Upper lobe of left lung (tissue), 6 donors: ENCODE results near the gene LYZ. TPM values are rescaled to one million over a fixed set of nuclear protein-coding genes. Genes with fewer than 3 reads are reported as not detected.

Experiments used
- ATAC-seq, 2 donors: fragments of 200-7000 bp; cut with Tn5 transposase; one replicate each; pipeline ENCODE4 v1.9.1; 2022; ENCODE audit warnings: mild to moderate bottlenecking in 2 of 2, moderate library complexity in 2 of 2; ENCODE audit not compliant: low FRiP score in 2 of 2
- DNase-seq, 2 donors: peaks; one replicate each; pipeline ENCODE4 v3.0.0-alpha.2; 2019 to 2020
- H3K27ac ChIP-seq, 4 donors: fragments of 200-600 bp; sonication (generic); one replicate each; pipeline ENCODE4 v1.5.1; 2016 to 2019
- H3K27me3 ChIP-seq, 4 donors: fragments of 200-600 bp; sonication (generic); one replicate each; pipeline ENCODE4 v1.5.1; 2017 to 2019
- H3K36me3 ChIP-seq, 4 donors: fragments of 200-600 bp; sonication (generic); one replicate each; pipeline ENCODE4 v1.5.1; 2016 to 2019
- H3K4me1 ChIP-seq, 4 donors: fragments of 200-600 bp; sonication (generic); one replicate each; pipeline ENCODE4 v1.5.1; 2018 to 2019
- H3K4me3 ChIP-seq, 4 donors: fragments of 200-600 bp; sonication (generic); one replicate each; pipeline ENCODE4 v1.5.1; 2017 to 2019; ENCODE audit warnings: mild to moderate bottlenecking in 2 of 4, moderate library complexity in 1 of 4
- H3K9me3 ChIP-seq, 4 donors: fragments of 200-600 bp; sonication (generic); one replicate each; pipeline ENCODE4 v1.5.1; 2018 to 2019
- CTCF ChIP-seq, 6 experiments: fragments of 450-650 bp in 4 of 6; fragments of 200-600 bp in 2 of 6; sonication (generic) in 2 of 6; IDR thresholded peaks; one replicate each; pipeline ENCODE4 v1.5.1; 2016 to 2019; ENCODE audit warnings: antibody characterized with exemption in 6 of 6
- EP300 ChIP-seq, 4 donors: sonication (generic); formaldehyde crosslinking; IDR thresholded peaks; one replicate each; pipeline ENCODE4 v1.5.1; 2017; ENCODE audit warnings: antibody characterized with exemption in 4 of 4, control low read depth in 2 of 4
- POLR2A ChIP-seq, 4 donors: fragments of 450-650 bp; IDR thresholded peaks; one replicate each; pipeline ENCODE4 v1.5.1; 2016 to 2017; ENCODE audit warnings: antibody characterized with exemption in 4 of 4, mild to moderate bottlenecking in 2 of 4
- POLR2AphosphoS5 ChIP-seq, 2 donors: sonication (generic); formaldehyde crosslinking; IDR thresholded peaks; one replicate each; pipeline ENCODE4 v1.5.1; 2017; ENCODE audit warnings: antibody characterized with exemption in 2 of 2
- WGBS, 2 donors: methylation state at CpG; one replicate each; pipeline ENCODE4 v1.1.5; 2017 to 2018; 5-methylcytosine and 5-hydroxymethylcytosine counted together
- total RNA-seq, 6 donors: library from RNA; depleted of rRNA in 4 of 6; stranded (reverse); fragments of >200 nt in 4 of 6; gene quantifications; one replicate each; pipeline versions ENCODE4 v1.1.0 to v1.2.1, GENCODE V29; 2016 to 2021
- donor health status: DM: no; HTN: no; CAD: no; lungs with moderate emphysema.
- donor health status: DM: no; HTN: yes; CAD: no; lungs with severe emphysema.

LYZ gene
- total RNA-seq, 6 donors from 2014 or later, result 52.9 to 1,947 (median 459) TPM

GRCh38 chr12:69368171-69368570, 20.0 kb downstream of the LYZ start:
- H3K27me3 ChIP-seq, result no peaks in the 10 kb centered on the region
- no peak overlapping the region for H3K27ac ChIP-seq
- ATAC-seq, result no peak
- H3K4me1 ChIP-seq, result no peaks in the 10 kb centered on the region
- peaks cover 17 to 45% (median 23%) of the 10 kb centered on the region in 4 donors for H3K36me3 ChIP-seq
- no peaks in the 10 kb centered on the region for H3K9me3 ChIP-seq
- 97 to 100% methylated on average over 1 of the region's 1 CpG for WGBS, 2 donors
- TF ChIP-seq POLR2A (IDR thresholded peaks at IDR 0.05) (no peak), POLR2AphosphoS5 (IDR thresholded peaks at IDR 0.05) (no peak), CTCF (IDR thresholded peaks at IDR 0.05) (no peak), EP300 (IDR thresholded peaks at IDR 0.05) (no peak)
- H3K4me3 ChIP-seq, result no peak overlapping the region
- no peak for DNase-seq

- DNase-seq (no peak), ATAC-seq (no peak)
- Histone ChIP-seq H3K27ac (no peak overlapping the region), H3K4me1 (no peaks in the 10 kb centered on the region), H3K36me3 (peaks cover 0 to 10% (median 0%) of the 10 kb centered on the region in 4 donors), H3K27me3 (no peaks in the 10 kb centered on the region), H3K4me3 (no peak overlapping the region), H3K9me3 (no peaks in the 10 kb centered on the region)
- TF ChIP-seq EP300 (IDR thresholded peaks at IDR 0.05) (no peak), CTCF (IDR thresholded peaks at IDR 0.05) (no peak), POLR2AphosphoS5 (IDR thresholded peaks at IDR 0.05) (no peak), POLR2A (IDR thresholded peaks at IDR 0.05) (no peak)
- WGBS, 2 donors, result 90 to 96% methylated on average over 1 of the region's 1 CpG
Observed at GRCh38 chr12:69383074-69383473, 34.9 kb downstream of the LYZ start.

- H3K4me3 ChIP-seq, result no peak overlapping the region
- H3K27ac ChIP-seq, result no peak overlapping the region
- no peak for ATAC-seq
- peaks cover 0 to 3% (median 0%) of the 10 kb centered on the region in 4 donors for H3K36me3 ChIP-seq
- no peaks in the 10 kb centered on the region for H3K4me1 ChIP-seq
- 79 to 81% methylated on average over 3 of the region's 3 CpGs for WGBS, 2 donors
- DNase-seq, result no peak
- H3K9me3 ChIP-seq, result no peaks in the 10 kb centered on the region
- no peaks in the 10 kb centered on the region for H3K27me3 ChIP-seq
- no peak for TF ChIP-seq POLR2A (IDR thresholded peaks at IDR 0.05)
- no peak for TF ChIP-seq CTCF (IDR thresholded peaks at IDR 0.05)
- no peak for TF ChIP-seq POLR2AphosphoS5 (IDR thresholded peaks at IDR 0.05)
- no peak for TF ChIP-seq EP300 (IDR thresholded peaks at IDR 0.05)
Observed at GRCh38 chr12:69385038-69385437, 36.9 kb downstream of the LYZ start.

- TF ChIP-seq CTCF (IDR thresholded peaks at IDR 0.05), result no peak
- no peak for TF ChIP-seq POLR2A (IDR thresholded peaks at IDR 0.05)
- DNase-seq (no peak), ATAC-seq (no peak)
- no peaks in the 10 kb centered on the region for H3K4me1 ChIP-seq
- no peak overlapping the region for H3K4me3 ChIP-seq
- H3K27ac ChIP-seq, result no peak overlapping the region
- H3K36me3 ChIP-seq, result peaks cover 0 to 9% (median 2%) of the 10 kb centered on the region in 4 donors
- no peaks in the 10 kb centered on the region for H3K9me3 ChIP-seq
- no peaks in the 10 kb centered on the region for H3K27me3 ChIP-seq
- WGBS, 2 donors, result 87 to 94% methylated on average over 2 of the region's 2 CpGs
Observed at GRCh38 chr12:69386921-69387320, 38.7 kb downstream of the LYZ start.

GRCh38 chr12:69388371-69388770, 40.2 kb downstream of the LYZ start:
- ATAC-seq (peak in 1 of 2 donors; percentile 68), DNase-seq (no peak)
- Histone ChIP-seq H3K4me1 (no peaks in the 10 kb centered on the region), H3K27ac (no peak overlapping the region), H3K9me3 (no peaks in the 10 kb centered on the region), H3K27me3 (no peaks in the 10 kb centered on the region), H3K4me3 (no peak overlapping the region), H3K36me3 (peaks cover 0 to 9% (median 3%) of the 10 kb centered on the region in 4 donors)
- TF ChIP-seq CTCF (IDR thresholded peaks at IDR 0.05) (peak; percentile 16 to 59 (median 42)), POLR2AphosphoS5 (IDR thresholded peaks at IDR 0.05) (no peak)
- 88 to 91% methylated on average over 1 of the region's 1 CpG for WGBS, 2 donors
